Mucosa of stomach (tissue), 1 donor: ENCODE measurements around the gene MYRIP.
"Not testable (repeated sequence)": the region's sequence is repeated elsewhere in the genome, so short reads cannot be mapped to it uniquely, and the experiment has no call there.

Experiments used
- H3K27me3 ChIP-seq: one replicate; pipeline ENCODE4 v1.7.0; 2013; ENCODE audit warnings: mild to moderate bottlenecking, low read length; ENCODE audit not compliant: control insufficient read depth, insufficient read depth
- H3K36me3 ChIP-seq: one replicate; pipeline ENCODE4 v1.7.0; 2013; ENCODE audit warnings: low read length; ENCODE audit not compliant: control insufficient read depth, insufficient read depth
- H3K4me1 ChIP-seq: one replicate; pipeline ENCODE4 v1.7.0; 2013; ENCODE audit warnings: mild to moderate bottlenecking, low read length; ENCODE audit not compliant: control insufficient read depth, insufficient read depth
- H3K4me3 ChIP-seq: one replicate; pipeline ENCODE4 v1.7.0; 2013; ENCODE audit warnings: low read length
- H3K9ac ChIP-seq: one replicate; pipeline ENCODE4 v1.7.0; 2013; ENCODE audit warnings: mild to moderate bottlenecking, low read length, moderate library complexity
- H3K9me3 ChIP-seq: one replicate; pipeline ENCODE4 v1.7.0; 2013; ENCODE audit warnings: mild to moderate bottlenecking, low read length, moderate library complexity; ENCODE audit not compliant: control insufficient read depth
- donor health status: Pancreatic carcinoma.

The MYRIP gene

DNA sequence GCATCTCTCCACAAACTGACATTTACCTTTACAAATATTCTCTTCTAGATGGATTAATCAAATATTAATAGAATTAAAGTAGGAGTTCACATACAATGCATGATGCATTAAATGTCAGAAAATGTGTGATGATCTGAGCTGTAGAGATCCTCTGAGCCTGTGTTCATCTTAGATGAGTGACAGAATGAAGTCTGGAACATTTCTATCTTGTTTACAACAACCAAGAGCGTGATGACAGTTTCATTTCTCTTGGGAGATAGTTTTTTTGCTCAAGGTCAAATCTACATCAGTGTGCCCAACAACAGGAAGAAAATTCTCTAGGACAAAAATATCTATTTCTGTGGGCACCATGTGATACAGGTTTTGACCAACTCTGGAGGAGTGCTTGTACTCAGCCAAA lies 211.9 kb downstream of the MYRIP start:
- no peaks in the 10 kb centered on the region for H3K4me1 ChIP-seq
- H3K27me3 ChIP-seq: no peaks in the 10 kb centered on the region
- H3K36me3 ChIP-seq: no peaks in the 10 kb centered on the region
- H3K9me3 ChIP-seq: no peaks in the 10 kb centered on the region
- H3K9ac ChIP-seq: no peak overlapping the region
- no peak overlapping the region for H3K4me3 ChIP-seq

DNA sequence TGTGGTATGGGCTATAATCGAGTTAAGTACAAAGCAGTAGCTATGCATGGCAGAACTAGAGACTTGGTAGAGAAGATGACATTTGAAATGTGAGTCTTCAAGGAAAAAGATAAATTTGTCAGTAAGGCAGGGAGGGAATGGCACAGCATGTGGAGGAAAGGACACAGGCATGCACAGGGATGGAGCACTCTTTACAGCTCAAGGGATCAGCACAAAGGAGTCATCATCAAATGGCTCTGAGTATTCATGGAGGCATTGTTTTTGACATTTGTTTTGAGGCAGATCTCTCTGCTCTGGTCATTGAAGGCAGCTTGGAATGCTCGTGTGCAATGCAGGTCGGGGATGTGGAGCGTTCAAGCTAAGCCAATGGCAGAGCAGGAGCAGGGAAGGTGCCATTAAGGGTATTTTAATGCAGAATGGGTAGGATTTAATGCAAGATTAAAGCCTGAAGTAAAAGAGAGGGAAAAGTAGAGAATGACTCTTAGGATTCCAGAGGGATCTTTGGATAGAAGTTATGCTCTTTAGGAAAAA lies 213.0 kb downstream of the MYRIP start:
- Histone ChIP-seq H3K9ac (no peak overlapping the region), H3K4me3 (no peak overlapping the region), H3K27me3 (no peaks in the 10 kb centered on the region), H3K4me1 (no peaks in the 10 kb centered on the region), H3K9me3 (no peaks in the 10 kb centered on the region), H3K36me3 (no peaks in the 10 kb centered on the region)

DNA sequence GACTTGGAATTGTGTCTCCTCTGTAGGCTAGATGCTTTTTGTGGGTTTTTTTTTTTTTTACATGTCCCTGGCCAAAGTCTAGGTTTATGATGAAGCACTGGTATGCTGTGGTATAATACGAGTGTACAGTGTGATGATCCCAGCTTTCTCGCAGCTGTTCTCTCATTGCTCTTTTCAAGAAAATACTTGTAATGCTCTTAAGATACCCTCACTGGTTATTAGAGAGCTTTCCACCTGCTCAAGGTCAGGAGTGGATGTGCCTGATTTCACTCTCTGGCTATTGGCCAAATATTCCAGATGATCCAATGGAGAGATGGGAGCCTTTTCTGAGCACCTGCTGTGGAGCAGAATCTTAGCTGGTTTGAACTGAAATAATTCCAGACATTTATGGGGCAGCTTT lies 215.1 kb downstream of the MYRIP start:
- no peaks in the 10 kb centered on the region for H3K4me1 ChIP-seq
- H3K9me3 ChIP-seq: no peaks in the 10 kb centered on the region
- H3K36me3 ChIP-seq: no peaks in the 10 kb centered on the region
- H3K9ac ChIP-seq: no peak overlapping the region
- no peak overlapping the region for H3K4me3 ChIP-seq
- H3K27me3 ChIP-seq: no peaks in the 10 kb centered on the region

DNA sequence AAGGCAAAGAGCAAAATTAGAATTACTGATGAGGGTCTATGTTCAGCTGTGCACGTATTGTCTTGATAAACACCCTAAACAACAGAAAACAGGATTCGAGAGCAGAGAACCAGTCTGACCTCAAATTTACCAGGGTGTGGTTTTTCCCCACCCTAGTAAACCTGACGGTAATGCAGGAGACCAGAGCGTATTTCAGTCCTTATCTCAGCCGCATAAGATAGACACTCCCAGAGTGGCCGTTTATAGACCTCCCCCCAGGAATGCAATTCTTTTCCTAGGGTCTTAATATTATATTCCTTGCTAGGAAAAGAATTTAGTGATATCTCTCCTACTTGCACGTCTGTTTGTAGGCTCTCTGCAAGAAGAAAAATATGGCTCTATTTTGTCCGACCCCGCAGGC lies 216.5 kb downstream of the MYRIP start:
- not testable (repeated sequence) for H3K27me3 ChIP-seq, H3K36me3 ChIP-seq, H3K4me3 ChIP-seq, H3K4me1 ChIP-seq, H3K9ac ChIP-seq, H3K9me3 ChIP-seq

DNA sequence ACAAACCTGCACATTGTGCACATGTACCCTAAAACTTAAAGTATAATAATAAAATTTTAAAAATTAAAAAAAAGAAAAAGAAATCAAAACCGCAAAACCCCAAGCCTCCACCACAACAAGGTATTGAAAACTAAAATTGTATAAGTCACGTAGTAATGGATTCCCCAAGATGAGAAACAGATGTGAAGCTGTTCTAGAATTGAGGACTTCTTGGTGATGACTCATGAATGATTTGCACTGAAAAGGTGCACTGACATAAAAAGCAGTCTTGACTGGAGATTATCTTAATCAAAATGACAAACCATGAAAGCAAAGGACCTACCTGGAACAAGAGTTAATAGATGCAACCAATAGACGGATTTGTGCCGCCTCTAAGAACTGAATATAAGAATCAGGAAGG lies 225.8 kb downstream of the MYRIP start:
- H3K4me1 ChIP-seq: no peaks in the 10 kb centered on the region
- H3K27me3 ChIP-seq: no peaks in the 10 kb centered on the region
- no peak overlapping the region for H3K4me3 ChIP-seq
- H3K9me3 ChIP-seq: no peaks in the 10 kb centered on the region
- no peaks in the 10 kb centered on the region for H3K36me3 ChIP-seq
- no peak overlapping the region for H3K9ac ChIP-seq

DNA sequence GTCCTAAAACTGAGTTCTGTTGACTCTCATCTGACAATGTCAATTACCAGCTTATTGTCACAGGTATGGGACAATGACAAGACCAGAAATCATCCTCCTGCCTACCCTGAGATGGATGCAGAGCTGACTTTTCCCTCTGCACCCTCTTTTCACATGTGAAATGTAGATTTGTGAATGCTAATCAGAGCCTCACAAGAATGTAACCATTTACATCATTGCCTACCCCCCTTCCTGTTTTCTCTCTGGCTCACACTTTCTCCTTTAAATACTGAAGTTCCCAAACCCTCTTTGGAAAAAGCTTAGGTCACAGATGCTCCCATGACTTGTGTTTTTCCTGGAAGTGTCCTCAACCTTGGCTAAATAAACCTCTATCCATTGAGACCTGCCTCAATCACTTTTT lies 228.2 kb downstream of the MYRIP start:
- no peak overlapping the region for H3K4me3 ChIP-seq
- no peak overlapping the region for H3K9ac ChIP-seq
- H3K27me3 ChIP-seq: no peaks in the 10 kb centered on the region
- H3K36me3 ChIP-seq: no peaks in the 10 kb centered on the region
- no peaks in the 10 kb centered on the region for H3K4me1 ChIP-seq
- no peaks in the 10 kb centered on the region for H3K9me3 ChIP-seq

DNA sequence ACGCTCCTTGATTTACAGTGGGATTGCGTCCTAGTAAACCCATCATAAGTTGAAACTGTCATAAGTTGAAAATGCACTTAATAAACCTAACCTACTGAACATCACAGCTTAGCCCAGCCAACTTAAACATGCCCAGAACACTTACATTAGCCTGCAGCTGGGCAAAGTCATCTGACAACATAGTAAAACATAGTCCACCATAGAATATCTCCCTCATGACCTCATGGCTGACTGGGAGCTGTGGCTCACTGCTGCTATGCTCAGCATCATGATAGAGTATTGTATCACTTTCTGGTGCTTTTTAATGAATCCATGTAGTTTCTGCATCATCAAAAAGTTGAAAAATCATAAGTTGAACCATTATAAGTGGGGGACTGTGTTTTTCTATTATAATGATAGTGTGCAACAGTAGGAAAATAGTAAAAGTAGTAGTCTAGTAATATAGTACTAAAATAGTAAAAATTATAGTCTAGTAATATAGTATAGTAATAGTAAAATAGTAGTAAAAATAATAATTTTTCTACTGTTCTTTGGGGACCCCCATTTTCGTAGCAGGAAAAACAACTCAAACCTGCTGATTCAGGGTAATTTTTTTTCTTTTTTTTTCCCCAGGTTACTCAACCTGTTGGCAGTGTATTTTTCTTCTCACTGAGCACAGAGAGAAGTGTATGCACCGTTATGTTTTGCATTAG lies 233.5 kb downstream of the MYRIP start:
- no peaks in the 10 kb centered on the region for H3K4me1 ChIP-seq
- no peaks in the 10 kb centered on the region for H3K9me3 ChIP-seq
- H3K27me3 ChIP-seq: no peaks in the 10 kb centered on the region
- no peak overlapping the region for H3K9ac ChIP-seq
- H3K4me3 ChIP-seq: no peak overlapping the region
- H3K36me3 ChIP-seq: no peaks in the 10 kb centered on the region

DNA sequence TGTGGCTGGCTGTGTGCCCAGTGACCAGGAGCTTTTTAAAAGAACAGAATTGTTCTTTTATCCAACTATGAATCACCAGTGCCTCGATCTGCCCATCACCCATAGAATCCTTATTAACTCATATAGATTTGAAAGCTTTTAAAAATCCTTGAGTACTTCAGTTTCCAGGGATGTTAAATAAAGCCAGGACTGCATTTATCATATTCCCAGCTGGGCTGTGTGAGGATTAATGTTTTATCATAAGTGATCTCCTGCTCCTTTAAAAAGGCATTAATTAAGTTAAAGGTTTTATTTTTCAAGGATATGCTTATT lies 234.0 kb downstream of the MYRIP start:
- H3K9me3 ChIP-seq: no peaks in the 10 kb centered on the region
- no peaks in the 10 kb centered on the region for H3K27me3 ChIP-seq
- no peak overlapping the region for H3K4me3 ChIP-seq
- H3K36me3 ChIP-seq: no peaks in the 10 kb centered on the region
- no peak overlapping the region for H3K9ac ChIP-seq
- no peaks in the 10 kb centered on the region for H3K4me1 ChIP-seq

DNA sequence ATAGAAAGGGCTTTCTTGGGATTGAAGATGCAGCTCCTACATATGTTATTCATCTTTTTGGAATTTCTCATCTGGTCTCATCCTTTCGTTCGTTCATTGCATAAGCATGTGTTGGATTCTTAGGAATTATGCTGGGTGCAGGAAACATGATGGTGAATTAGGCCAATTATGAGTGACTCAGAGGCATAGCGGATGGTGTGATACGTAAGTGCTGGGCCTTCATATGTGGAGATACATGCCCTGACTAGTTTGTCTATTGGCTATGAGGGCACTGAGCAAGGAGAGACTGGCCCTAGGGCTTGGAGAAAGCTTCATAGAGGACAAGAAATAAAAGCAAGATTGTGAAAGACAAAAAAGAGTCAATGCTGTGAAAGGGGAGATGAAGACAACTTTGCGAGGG lies 235.1 kb downstream of the MYRIP start:
- H3K4me1 ChIP-seq: no peaks in the 10 kb centered on the region
- H3K9ac ChIP-seq: no peak overlapping the region
- no peaks in the 10 kb centered on the region for H3K9me3 ChIP-seq
- H3K4me3 ChIP-seq: no peak overlapping the region
- no peaks in the 10 kb centered on the region for H3K36me3 ChIP-seq
- H3K27me3 ChIP-seq: no peaks in the 10 kb centered on the region

DNA sequence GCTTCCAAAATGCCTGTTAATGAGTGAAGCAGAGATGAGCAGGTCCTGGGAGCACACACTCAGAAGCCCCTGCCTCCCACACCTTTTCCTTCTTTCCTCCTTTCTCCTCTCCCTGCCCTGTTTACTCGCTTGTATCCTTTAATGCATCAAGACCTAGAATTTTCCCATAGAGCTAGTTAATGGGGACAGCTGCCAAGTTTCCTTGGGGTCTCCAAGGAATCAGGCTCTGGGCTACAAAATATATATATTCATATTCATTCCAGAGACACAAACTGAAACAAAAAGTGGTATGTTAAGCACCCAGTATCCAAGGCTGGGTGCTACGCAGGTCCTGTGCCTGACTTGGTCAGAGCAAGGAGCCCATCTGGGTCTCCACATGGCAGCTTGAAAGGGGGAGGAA lies 235.6 kb downstream of the MYRIP start:
- Histone ChIP-seq H3K9me3 (no peaks in the 10 kb centered on the region), H3K4me3 (no peak overlapping the region), H3K9ac (no peak overlapping the region), H3K36me3 (no peaks in the 10 kb centered on the region), H3K27me3 (no peaks in the 10 kb centered on the region), H3K4me1 (no peaks in the 10 kb centered on the region)

DNA sequence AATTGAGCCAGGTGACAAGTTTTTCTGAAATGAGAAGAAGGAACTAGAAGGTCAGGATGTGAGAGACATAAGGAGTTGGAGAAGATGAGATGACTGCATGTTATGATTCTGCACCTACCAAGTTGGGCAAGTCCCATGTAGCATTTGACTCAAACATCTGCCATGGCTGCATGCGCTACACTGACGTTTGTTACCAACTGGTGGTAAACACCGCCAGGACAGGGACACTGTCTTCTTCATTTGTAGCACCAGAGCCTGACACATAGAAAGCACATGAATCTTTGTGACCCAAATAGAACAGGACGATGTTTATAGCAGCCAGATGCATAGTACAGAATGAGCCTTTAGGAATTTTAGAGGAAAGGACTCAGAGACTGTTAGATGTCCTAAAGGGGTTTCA lies 236.7 kb downstream of the MYRIP start:
- Histone ChIP-seq H3K9me3 (no peaks in the 10 kb centered on the region), H3K36me3 (no peaks in the 10 kb centered on the region), H3K4me1 (no peaks in the 10 kb centered on the region), H3K4me3 (no peak overlapping the region), H3K9ac (no peak overlapping the region), H3K27me3 (no peaks in the 10 kb centered on the region)

DNA sequence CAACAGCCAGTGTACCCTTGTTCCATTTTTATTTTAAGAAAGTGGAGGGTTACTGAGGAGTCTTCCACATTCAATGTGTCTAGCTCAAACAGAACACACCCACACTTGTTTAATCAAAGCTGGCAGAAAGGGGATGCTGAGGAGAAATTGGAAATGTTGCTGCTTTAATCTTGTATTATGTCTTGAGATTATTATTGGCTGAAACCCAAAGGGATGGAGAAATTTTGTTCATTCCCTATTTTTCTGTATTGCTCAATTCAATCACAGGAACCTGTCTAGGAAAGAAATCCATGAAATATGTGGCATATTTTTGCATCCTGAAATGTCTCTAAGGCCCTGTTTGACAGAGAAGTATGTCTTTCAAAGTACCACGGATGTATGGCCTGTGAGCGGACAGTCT lies 238.0 kb downstream of the MYRIP start:
- no peaks in the 10 kb centered on the region for H3K9me3 ChIP-seq
- no peaks in the 10 kb centered on the region for H3K4me1 ChIP-seq
- H3K36me3 ChIP-seq: no peaks in the 10 kb centered on the region
- no peak overlapping the region for H3K9ac ChIP-seq
- no peak overlapping the region for H3K4me3 ChIP-seq
- no peaks in the 10 kb centered on the region for H3K27me3 ChIP-seq

DNA sequence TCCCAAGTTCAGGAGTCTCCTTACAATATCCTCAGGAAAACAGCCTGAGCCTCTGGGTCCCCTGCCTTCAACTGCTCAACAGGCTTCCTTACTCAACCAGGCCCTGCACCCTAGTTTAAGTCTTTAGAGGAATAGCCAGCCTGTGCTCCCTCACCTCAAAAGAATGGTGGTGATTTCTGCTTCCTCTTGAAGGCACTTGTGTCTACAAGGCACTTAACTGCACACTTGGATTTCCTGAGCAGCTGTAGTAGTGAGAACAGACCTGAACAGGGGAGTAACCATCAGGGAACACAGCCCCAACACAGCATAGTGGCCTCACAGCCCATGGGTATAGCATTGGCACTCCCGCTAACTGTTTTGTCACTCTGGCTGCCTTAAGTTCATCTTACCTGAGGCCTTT lies 244.3 kb downstream of the MYRIP start:
- Histone ChIP-seq H3K4me3 (no peak overlapping the region), H3K36me3 (no peaks in the 10 kb centered on the region), H3K27me3 (no peaks in the 10 kb centered on the region), H3K9ac (no peak overlapping the region), H3K4me1 (no peaks in the 10 kb centered on the region), H3K9me3 (no peaks in the 10 kb centered on the region)
